K562 (cell line): ENCODE data around the gene SLIRP. TPM values are rescaled to one million over a fixed set of nuclear protein-coding genes. Genes with fewer than 3 reads are reported as not detected.
A peak's percentile ranks its signal among the peaks of the same experiment; 100 is the strongest.

Source experiments
- ATF1 ChIP-seq, 2 experiments: fragments of 450-650 bp in 1 of 2; IDR thresholded peaks; 2 replicates each; pipeline ENCODE4 v1.6.1; 2016; ENCODE audit warnings: missing compliant biosample characterization in 1 of 2, missing genetic modification characterization in 1 of 2
- BCOR ChIP-seq: fragments of 450-650 bp; IDR thresholded peaks from 2 replicates; pipeline ENCODE4 v1.6.1; 2016
- CXXC5 ChIP-seq: fragments of 250-450 bp; sonication (Bioruptor Pico); IDR thresholded peaks from 2 replicates; pipeline ENCODE4 v1.8.0; 2022; ENCODE audit warnings: inconsistent platforms, mild to moderate bottlenecking, moderate library complexity
- GABPA ChIP-seq: fragments of 200-800 bp; sonication (Bioruptor generic); conservative IDR thresholded peaks from 2 replicates; pipeline ENCODE4 v1.6.1; 2016; ENCODE audit warnings: low read depth, missing genetic modification characterization, missing compliant biosample characterization
- GABPB1 ChIP-seq: sonication (generic); formaldehyde crosslinking; IDR thresholded peaks from 2 replicates; pipeline ENCODE4 v1.8.0; 2022; ENCODE audit warnings: mild to moderate bottlenecking, missing genetic modification reagents
- HMGN3 ChIP-seq: IDR thresholded peaks from 2 replicates; pipeline ENCODE4 v1.6.1; 2011; ENCODE audit warnings: borderline replicate concordance, low read depth, mild to moderate bottlenecking, mixed read lengths, low read length; ENCODE audit not compliant: insufficient read length; ENCODE audit errors: extremely low read depth
- JUND ChIP-seq, 2 experiments: IDR thresholded peaks; 2 replicates in 1 of 2; 3 replicates in 1 of 2; pipeline ENCODE4 v1.6.1; 2011; ENCODE audit warnings: borderline replicate concordance in 2 of 2, low read depth in 2 of 2, low read length in 2 of 2, improper control_type of control experiment in 1 of 2, missing biosample characterization in 1 of 2, missing genetic modification characterization in 1 of 2, missing genetic modification reagents in 1 of 2
- MED1 ChIP-seq: sonication (generic); formaldehyde crosslinking; IDR thresholded peaks from 2 replicates; pipeline ENCODE4 v1.8.1; 2023; ENCODE audit warnings: missing genetic modification reagents, borderline replicate concordance
- MEIS2 ChIP-seq: fragments of 450-650 bp; IDR thresholded peaks from 2 replicates; pipeline ENCODE4 v1.6.1; 2014; ENCODE audit warnings: mild to moderate bottlenecking; ENCODE audit not compliant: partially characterized antibody
- NFRKB ChIP-seq: fragments of 450-650 bp; IDR thresholded peaks from 2 replicates; pipeline ENCODE4 v1.6.1; 2016; ENCODE audit warnings: low read depth
- POLR2G ChIP-seq: fragments of 200-400 bp; formaldehyde crosslinking; IDR thresholded peaks from 2 replicates; pipeline ENCODE4 v1.6.1; 2017; ENCODE audit warnings: low read depth, mild to moderate bottlenecking, antibody characterized with exemption, low read length, moderate library complexity
- RBBP5 ChIP-seq: fragments of 200-600 bp; sonication (generic); IDR thresholded peaks from 2 replicates; pipeline ENCODE4 v1.6.1; 2012; ENCODE audit warnings: borderline replicate concordance, mild to moderate bottlenecking, low read length, control low read depth, inconsistent platforms; ENCODE audit not compliant: insufficient read depth, poor library complexity, severe bottlenecking
- SIN3A ChIP-seq, 2 experiments: fragments of 150-350 bp in 1 of 2; IDR thresholded peaks; 2 replicates each; pipeline ENCODE4 v1.6.1; 2011 to 2016; ENCODE audit warnings: borderline replicate concordance in 2 of 2, low read depth in 2 of 2, low read length in 2 of 2, mild to moderate bottlenecking in 2 of 2, moderate library complexity in 2 of 2; ENCODE audit not compliant: control insufficient read depth in 1 of 2
- SRF ChIP-seq, 2 experiments: fragments of 250-450, 450-650 bp in 1 of 2; sonication (Bioruptor Pico) in 1 of 2; sonication (generic) in 1 of 2; formaldehyde crosslinking; IDR thresholded peaks; 2 replicates each; pipeline versions ENCODE4 v1.5.0 to v1.5.1; 2020 to 2022; ENCODE audit warnings: mild to moderate bottlenecking in 1 of 2, missing genetic modification reagents in 1 of 2
- SUPT5H ChIP-seq: fragments of 450-650 bp; IDR thresholded peaks from 2 replicates; pipeline ENCODE4 v1.6.1; 2016
- TAF9B ChIP-seq: fragments of 450-650 bp; IDR thresholded peaks from 2 replicates; pipeline ENCODE4 v1.6.1; 2018; ENCODE audit warnings: mild to moderate bottlenecking; ENCODE audit not compliant: partially characterized antibody
- TOE1 ChIP-seq, 2 experiments: fragments of 450-650 bp in 1 of 2; sonication (generic) in 1 of 2; formaldehyde crosslinking in 1 of 2; IDR thresholded peaks; 2 replicates each; pipeline versions ENCODE4 v1.7.1 to v1.8.0; 2016 to 2022; ENCODE audit warnings: borderline replicate concordance in 2 of 2, mild to moderate bottlenecking in 2 of 2, antibody characterized with exemption in 1 of 2, inconsistent platforms in 1 of 2, low read depth in 1 of 2, missing genetic modification reagents in 1 of 2, moderate library complexity in 1 of 2
- ZFX ChIP-seq: sonication (generic); formaldehyde crosslinking; IDR thresholded peaks from 2 replicates; pipeline ENCODE4 v1.8.0; 2022; ENCODE audit warnings: mild to moderate bottlenecking, missing genetic modification reagents, moderate library complexity
- ZNF431 ChIP-seq: sonication (generic); formaldehyde crosslinking; IDR thresholded peaks from 2 replicates; pipeline ENCODE4 v1.8.0; 2022; ENCODE audit warnings: mild to moderate bottlenecking, missing genetic modification reagents
- ZNF589 ChIP-seq: fragments of 200-800 bp; sonication (Bioruptor generic); IDR thresholded peaks from 2 replicates; pipeline ENCODE4 v1.6.1; 2016; ENCODE audit warnings: low read depth, missing genetic modification characterization, missing compliant biosample characterization
- polyA plus RNA-seq, 8 experiments: library from polyadenylated mRNA; depleted of rRNA in 4 of 8; stranded (reverse) in 5 of 8; unstranded in 3 of 8; fragments of >200 nt; fragmentation: Nextera tagmentation in 2 of 8; fragmentation: Illumina TruSeq in 1 of 8; extraction: Ambion mirVana in 2 of 8; extraction: Trizol in 1 of 8; gene quantifications; 2 replicates each; pipeline versions ENCODE4 v1.2.1 to v1.2.3, GENCODE V29; 2011 to 2014; ENCODE audit warnings: inconsistent platforms in 1 of 8, missing spikeins in 1 of 8
- total RNA-seq, 7 experiments: library from RNA; depleted of rRNA in 6 of 7; stranded (reverse); fragments of >200 nt in 6 of 7; fragmentation: Illumina TruSeq in 2 of 7; extraction: Trizol in 2 of 7; gene quantifications; 2 replicates each; pipeline versions ENCODE4 v1.2.1 to v1.2.3, GENCODE V29; 2011 to 2021; ENCODE audit warnings: low replicate concordance in 1 of 7
- TF ChIP-seq, protein P1 (sequence below), 2 experiments: fragments of 450-650 bp in 1 of 2; sonication (generic) in 1 of 2; formaldehyde crosslinking; conservative IDR thresholded peaks; 2 replicates each; pipeline versions ENCODE4 v1.4.0 to v1.8.1; 2020 to 2022; ENCODE audit warnings: mild to moderate bottlenecking in 1 of 2, missing genetic modification reagents in 1 of 2
- TF ChIP-seq, protein P2 (sequence below), 2 experiments: fragments of 450-650 bp; conservative IDR thresholded peaks; 2 replicates each; pipeline ENCODE4 v1.6.1; 2017; ENCODE audit warnings: mild to moderate bottlenecking in 2 of 2, moderate library complexity in 2 of 2

SLIRP gene
- total and polyA plus RNA-seq, 9 of the 15 experiments (the other 6 are each of a cell fraction or from before 2014, with no cell fraction given) = 251 to 1,905 (median 491) TPM

DNA sequence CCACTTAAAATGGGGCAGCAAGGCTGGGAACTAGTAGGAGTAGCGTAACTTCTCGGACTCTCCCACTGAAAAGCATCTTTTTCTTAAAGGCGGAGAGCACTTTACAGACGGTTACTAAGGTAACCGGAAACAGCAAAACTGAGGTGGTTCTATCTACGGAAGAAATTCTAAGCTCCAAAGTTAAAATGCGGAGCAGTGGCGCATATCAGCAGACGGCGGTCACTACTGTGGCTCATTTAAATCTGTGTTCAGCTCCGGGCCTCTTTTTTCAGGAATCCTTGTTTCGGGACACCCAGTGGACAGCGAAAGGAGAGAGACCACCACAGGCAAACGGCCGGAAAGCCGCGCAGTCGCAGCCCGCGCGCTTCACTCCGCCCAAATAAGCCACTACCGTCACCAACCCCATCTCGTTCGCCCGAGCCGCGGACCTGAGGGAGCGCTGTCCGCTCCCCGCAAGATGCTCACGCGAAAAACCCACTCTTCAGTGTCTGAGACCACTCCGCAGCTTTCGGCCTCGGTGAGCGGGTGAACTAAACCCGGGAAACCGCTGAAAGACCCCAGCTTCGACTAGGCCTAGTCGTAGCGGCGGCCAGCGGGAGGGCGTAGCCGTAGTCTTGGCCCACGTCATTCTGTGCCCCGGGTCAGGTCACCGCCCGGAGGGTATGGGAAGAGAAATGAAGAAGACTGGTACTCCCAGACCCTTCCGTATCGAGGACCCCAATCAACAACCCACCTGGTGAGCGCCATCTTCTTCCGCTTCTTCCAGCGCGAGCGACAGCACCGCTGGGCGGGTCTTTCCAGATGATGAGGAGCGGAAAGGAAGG, 52.7 kb downstream of the SLIRP start, which contains the start of gene SNW1 (continued):
- 0 out of 2 replicates have a peak, but pooled peaks have one; percentile 29 for TF ChIP-seq TOE1 (IDR thresholded peaks at IDR 0.05; ENCODE audit: borderline replicate concordance)
- no peak for TF ChIP-seq TOE1 (CRISPR knock-in tag; IDR thresholded peaks at IDR 0.05; ENCODE audit: borderline replicate concordance, low read depth)
- peak; percentile 82 for TF ChIP-seq SUPT5H
- peak in 1 of 2 experiments; percentile 15; a peak in 1 of 4 replicates for TF ChIP-seq SRF (CRISPR knock-in tag; IDR thresholded peaks at IDR 0.05)
- TF ChIP-seq SIN3A (IDR thresholded peaks at IDR 0.05; ENCODE audit: borderline replicate concordance in 2 of 2, control insufficient read depth in 1 of 2, low read depth in 2 of 2, low read length in 2 of 2) = peak in 1 of 2 experiments; percentile 25; a peak in 2 of 4 replicates
- TF ChIP-seq, protein P1, sequence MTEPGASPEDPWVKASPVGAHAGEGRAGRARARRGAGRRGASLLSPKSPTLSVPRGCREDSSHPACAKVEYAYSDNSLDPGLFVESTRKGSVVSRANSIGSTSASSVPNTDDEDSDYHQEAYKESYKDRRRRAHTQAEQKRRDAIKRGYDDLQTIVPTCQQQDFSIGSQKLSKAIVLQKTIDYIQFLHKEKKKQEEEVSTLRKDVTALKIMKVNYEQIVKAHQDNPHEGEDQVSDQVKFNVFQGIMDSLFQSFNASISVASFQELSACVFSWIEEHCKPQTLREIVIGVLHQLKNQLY (CRISPR knock-in tag; conservative IDR thresholded peaks at IDR 0.05) = no peak
- peak; percentile 60 for TF ChIP-seq TAF9B
- TF ChIP-seq, protein P2, sequence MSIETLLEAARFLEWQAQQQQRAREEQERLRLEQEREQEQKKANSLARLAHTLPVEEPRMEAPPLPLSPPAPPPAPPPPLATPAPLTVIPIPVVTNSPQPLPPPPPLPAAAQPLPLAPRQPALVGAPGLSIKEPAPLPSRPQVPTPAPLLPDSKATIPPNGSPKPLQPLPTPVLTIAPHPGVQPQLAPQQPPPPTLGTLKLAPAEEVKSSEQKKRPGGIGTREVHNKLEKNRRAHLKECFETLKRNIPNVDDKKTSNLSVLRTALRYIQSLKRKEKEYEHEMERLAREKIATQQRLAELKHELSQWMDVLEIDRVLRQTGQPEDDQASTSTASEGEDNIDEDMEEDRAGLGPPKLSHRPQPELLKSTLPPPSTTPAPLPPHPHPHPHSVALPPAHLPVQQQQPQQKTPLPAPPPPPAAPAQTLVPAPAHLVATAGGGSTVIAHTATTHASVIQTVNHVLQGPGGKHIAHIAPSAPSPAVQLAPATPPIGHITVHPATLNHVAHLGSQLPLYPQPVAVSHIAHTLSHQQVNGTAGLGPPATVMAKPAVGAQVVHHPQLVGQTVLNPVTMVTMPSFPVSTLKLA (conservative IDR thresholded peaks at IDR 0.05) = peak in 1 of 2 experiments; percentile 56; a peak in 1 of 4 replicates
- TF ChIP-seq CXXC5 (CRISPR knock-in tag) = 0 out of 2 replicates have a peak, but pooled peaks have one; percentile 29
- TF ChIP-seq ATF1 (CRISPR knock-in tag; IDR thresholded peaks at IDR 0.05) = no peak
- peak; percentile 79 for TF ChIP-seq ATF1 (tag; IDR thresholded peaks at IDR 0.05)
- no peak for TF ChIP-seq ZNF431 (CRISPR knock-in tag)
- TF ChIP-seq GABPA (tag) = peak; percentile 87
- peak; percentile 79 for TF ChIP-seq POLR2G
- 0 out of 2 replicates have a peak, but pooled peaks have one; percentile 19 for TF ChIP-seq BCOR
- TF ChIP-seq MED1 (CRISPR knock-in tag) = no peak
- peak; percentile 97 for TF ChIP-seq ZFX (CRISPR knock-in tag)
- peak; percentile 70 for TF ChIP-seq MEIS2
- no peak for TF ChIP-seq HMGN3
- no peak for TF ChIP-seq JUND (IDR thresholded peaks at IDR 0.05; ENCODE audit: borderline replicate concordance, low read depth, low read length)
- TF ChIP-seq JUND (tag; IDR thresholded peaks at IDR 0.05; ENCODE audit: borderline replicate concordance, low read depth, low read length) = 0 out of 3 replicates have a peak, but pooled peaks have one; percentile 7
- TF ChIP-seq RBBP5 = peak; percentile 83
- TF ChIP-seq ZNF589 (CRISPR knock-in tag) = no peak
- peak; percentile 73 for TF ChIP-seq GABPB1 (CRISPR knock-in tag)
- TF ChIP-seq NFRKB = peak; percentile 86
